ENCODE measurements around the gene LDLRAD3.

DNA sequence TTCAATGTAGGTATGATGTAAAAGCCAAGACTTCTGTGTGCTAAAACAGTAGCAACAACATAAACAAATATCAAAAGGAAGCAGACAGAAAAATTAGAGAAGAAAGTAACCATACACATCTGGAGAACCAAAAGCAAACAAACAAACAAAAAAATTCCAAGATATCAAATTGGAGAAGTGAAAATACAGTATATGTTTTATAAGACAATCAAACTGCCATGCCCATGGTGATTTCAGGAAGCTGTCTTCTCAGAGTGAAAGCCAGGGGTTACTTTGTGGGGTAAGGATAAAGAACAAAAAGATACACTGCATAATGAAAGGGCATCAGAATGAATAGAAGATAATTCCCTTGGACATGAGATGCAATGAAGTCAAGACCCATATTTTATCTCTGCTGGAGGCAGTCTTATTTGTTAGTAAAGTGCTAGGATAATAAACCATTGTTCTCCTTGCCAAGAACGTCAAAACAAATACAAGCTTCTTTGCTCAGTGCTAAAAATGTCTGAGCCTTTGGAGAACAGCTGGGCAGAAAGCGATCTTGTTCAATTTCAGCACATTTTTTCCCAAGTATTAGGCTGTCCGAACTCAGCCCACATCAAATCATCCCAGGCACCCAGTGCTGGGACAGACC, 38.1 kb upstream of the LDLRAD3 start:
- TF ChIP-seq, protein P1, sequence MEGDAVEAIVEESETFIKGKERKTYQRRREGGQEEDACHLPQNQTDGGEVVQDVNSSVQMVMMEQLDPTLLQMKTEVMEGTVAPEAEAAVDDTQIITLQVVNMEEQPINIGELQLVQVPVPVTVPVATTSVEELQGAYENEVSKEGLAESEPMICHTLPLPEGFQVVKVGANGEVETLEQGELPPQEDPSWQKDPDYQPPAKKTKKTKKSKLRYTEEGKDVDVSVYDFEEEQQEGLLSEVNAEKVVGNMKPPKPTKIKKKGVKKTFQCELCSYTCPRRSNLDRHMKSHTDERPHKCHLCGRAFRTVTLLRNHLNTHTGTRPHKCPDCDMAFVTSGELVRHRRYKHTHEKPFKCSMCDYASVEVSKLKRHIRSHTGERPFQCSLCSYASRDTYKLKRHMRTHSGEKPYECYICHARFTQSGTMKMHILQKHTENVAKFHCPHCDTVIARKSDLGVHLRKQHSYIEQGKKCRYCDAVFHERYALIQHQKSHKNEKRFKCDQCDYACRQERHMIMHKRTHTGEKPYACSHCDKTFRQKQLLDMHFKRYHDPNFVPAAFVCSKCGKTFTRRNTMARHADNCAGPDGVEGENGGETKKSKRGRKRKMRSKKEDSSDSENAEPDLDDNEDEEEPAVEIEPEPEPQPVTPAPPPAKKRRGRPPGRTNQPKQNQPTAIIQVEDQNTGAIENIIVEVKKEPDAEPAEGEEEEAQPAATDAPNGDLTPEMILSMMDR (conservative IDR thresholded peaks at IDR 0.05; ENCODE audit: low read length) = no peak
- no peak for TF ChIP-seq EZH2phosphoT487 (IDR thresholded peaks at IDR 0.05; ENCODE audit: borderline replicate concordance)

Measured in Loucy (cell line).